IPS-18a (cell line): Measurements from ENCODE around the gene CCR8.

Experiments used
- H3K27ac ChIP-seq: one replicate; pipeline ENCODE4 v1.5.1; 2013; ENCODE audit warnings: low read length
- H3K27me3 ChIP-seq: one replicate; pipeline ENCODE4 v1.6.1; 2013; ENCODE audit warnings: mild to moderate bottlenecking, low read length; ENCODE audit not compliant: control insufficient read depth, insufficient read depth
- H3K36me3 ChIP-seq: one replicate; pipeline ENCODE4 v1.6.1; 2013; ENCODE audit warnings: low read depth, low read length; ENCODE audit not compliant: control insufficient read depth
- H3K4me1 ChIP-seq: one replicate; pipeline ENCODE4 v1.6.1; 2013; ENCODE audit warnings: low read depth, low read length; ENCODE audit not compliant: control insufficient read depth
- H3K4me3 ChIP-seq: one replicate; pipeline ENCODE4 v1.5.1; 2013; ENCODE audit warnings: low read length
- H3K9ac ChIP-seq: one replicate; pipeline ENCODE4 v1.6.1; 2013; ENCODE audit warnings: mild to moderate bottlenecking, low read length, moderate library complexity
- H3K9me3 ChIP-seq: one replicate; pipeline ENCODE4 v1.6.1; 2013; ENCODE audit warnings: low read depth, low read length; ENCODE audit not compliant: control insufficient read depth

CCR8 gene

GRCh38 chr3:39290255-39290654 lies 39.3 kb upstream of the CCR8 start:
- Histone ChIP-seq H3K9ac (no peak overlapping the region), H3K4me1 (no peaks in the 10 kb centered on the region), H3K9me3 (no peaks in the 10 kb centered on the region), H3K27me3 (no peaks in the 10 kb centered on the region), H3K27ac (no peak overlapping the region), H3K36me3 (no peaks in the 10 kb centered on the region), H3K4me3 (no peak overlapping the region)

DNA sequence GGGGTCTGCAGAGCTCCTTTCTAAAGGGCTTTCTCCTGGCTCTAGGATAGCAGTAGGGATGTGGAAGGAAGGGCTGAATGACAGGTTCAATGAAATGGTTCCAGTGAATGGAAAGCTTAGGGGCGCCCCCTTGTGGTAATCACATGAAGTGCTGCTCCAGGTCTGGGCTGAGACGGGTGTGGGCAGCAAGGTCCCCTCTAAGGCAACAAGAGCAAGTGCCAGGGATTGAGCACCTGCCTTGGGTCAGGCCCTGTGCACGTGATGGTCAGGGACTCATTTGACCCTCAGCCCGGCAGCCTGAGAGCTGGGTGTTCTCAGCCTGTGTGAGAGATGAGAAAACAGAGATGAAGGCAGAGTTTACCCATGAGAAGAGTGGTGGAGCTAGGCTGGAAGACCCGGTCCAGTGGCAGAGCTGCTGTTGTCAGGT lies 37.6 kb upstream of the CCR8 start:
- no peaks in the 10 kb centered on the region for H3K36me3 ChIP-seq
- H3K9ac ChIP-seq = no peak overlapping the region
- H3K9me3 ChIP-seq = no peaks in the 10 kb centered on the region
- H3K4me3 ChIP-seq = no peak overlapping the region
- H3K27ac ChIP-seq = no peak overlapping the region
- no peaks in the 10 kb centered on the region for H3K4me1 ChIP-seq
- no peaks in the 10 kb centered on the region for H3K27me3 ChIP-seq

DNA sequence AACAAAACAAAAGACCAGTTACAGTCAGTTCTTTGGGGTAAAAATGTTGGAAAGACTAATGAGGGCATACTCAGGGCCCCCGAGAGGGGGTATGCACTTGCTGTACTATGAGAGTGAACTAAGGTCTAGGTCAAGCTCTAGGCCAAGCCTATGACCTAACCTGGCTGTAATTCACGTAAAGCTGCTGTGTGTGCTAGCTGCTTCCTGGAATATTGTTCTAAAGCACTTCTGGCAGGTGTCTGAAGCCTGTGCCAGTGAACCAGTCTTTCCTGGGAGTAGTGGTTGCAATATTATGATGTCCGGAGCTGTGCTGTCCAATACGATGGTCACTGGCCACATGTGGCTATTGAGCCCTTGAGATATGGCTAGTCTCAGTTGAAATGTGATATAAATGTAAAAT lies 36.5 kb upstream of the CCR8 start:
- H3K27me3 ChIP-seq = no peaks in the 10 kb centered on the region
- no peaks in the 10 kb centered on the region for H3K9me3 ChIP-seq
- no peaks in the 10 kb centered on the region for H3K36me3 ChIP-seq
- no peak overlapping the region for H3K4me3 ChIP-seq
- no peaks in the 10 kb centered on the region for H3K4me1 ChIP-seq
- no peak overlapping the region for H3K9ac ChIP-seq
- no peak overlapping the region for H3K27ac ChIP-seq

DNA sequence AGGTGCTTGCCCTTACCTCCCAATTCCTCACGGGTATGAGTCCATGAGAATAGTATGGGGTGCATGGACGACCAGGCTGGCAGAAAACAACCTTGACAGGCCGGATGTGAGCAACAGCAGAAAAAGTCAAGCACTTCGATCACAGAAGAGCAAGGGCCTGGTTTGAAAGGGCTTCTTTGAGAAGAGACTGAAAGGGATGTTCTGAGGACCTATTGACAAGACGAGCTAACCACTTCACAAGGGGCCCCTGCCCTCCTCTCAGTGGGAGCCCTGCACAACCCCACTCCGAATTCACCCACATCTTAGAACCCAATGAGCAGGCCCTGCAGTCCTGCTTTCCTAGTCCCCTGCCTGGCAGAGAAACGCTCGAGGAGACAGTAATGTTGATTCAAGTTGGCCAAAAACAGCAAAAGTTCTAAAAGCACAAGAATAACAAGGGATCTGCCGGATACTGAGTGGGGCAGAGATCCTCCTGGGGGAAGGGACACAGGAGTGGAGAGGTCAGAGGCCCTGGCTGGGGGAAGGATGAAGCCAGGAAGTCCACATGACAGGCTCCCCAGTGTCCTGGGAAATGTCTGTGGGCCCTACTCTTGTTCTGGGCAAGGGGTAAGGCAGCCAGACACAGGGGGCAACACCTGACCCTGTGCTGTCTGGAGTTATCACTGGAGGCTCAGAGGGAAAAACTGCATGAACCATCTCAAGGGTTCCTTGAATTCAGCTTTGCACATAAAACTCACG lies 34.9 kb upstream of the CCR8 start:
- no peaks in the 10 kb centered on the region for H3K36me3 ChIP-seq
- no peaks in the 10 kb centered on the region for H3K4me1 ChIP-seq
- H3K4me3 ChIP-seq = no peak overlapping the region
- no peaks in the 10 kb centered on the region for H3K27me3 ChIP-seq
- H3K9me3 ChIP-seq = no peaks in the 10 kb centered on the region
- no peak overlapping the region for H3K9ac ChIP-seq
- H3K27ac ChIP-seq = no peak overlapping the region

GRCh38 chr3:39295184-39295775 lies 34.2 kb upstream of the CCR8 start:
- no peaks in the 10 kb centered on the region for H3K27me3 ChIP-seq
- H3K9ac ChIP-seq = no peak overlapping the region
- no peak overlapping the region for H3K27ac ChIP-seq

GRCh38 chr3:39296197-39297077 lies 33.1 kb upstream of the CCR8 start:
- Histone ChIP-seq H3K36me3 (no peaks in the 10 kb centered on the region), H3K27ac (no peak overlapping the region), H3K4me3 (no peak overlapping the region), H3K4me1 (no peaks in the 10 kb centered on the region), H3K9ac (no peak overlapping the region), H3K9me3 (no peaks in the 10 kb centered on the region), H3K27me3 (no peaks in the 10 kb centered on the region)

More at GRCh38 chr3:39295184-39295775, 34.2 kb upstream of the CCR8 start:
- Histone ChIP-seq H3K4me3 (no peak overlapping the region), H3K4me1 (no peaks in the 10 kb centered on the region), H3K36me3 (no peaks in the 10 kb centered on the region), H3K9me3 (no peaks in the 10 kb centered on the region)

DNA sequence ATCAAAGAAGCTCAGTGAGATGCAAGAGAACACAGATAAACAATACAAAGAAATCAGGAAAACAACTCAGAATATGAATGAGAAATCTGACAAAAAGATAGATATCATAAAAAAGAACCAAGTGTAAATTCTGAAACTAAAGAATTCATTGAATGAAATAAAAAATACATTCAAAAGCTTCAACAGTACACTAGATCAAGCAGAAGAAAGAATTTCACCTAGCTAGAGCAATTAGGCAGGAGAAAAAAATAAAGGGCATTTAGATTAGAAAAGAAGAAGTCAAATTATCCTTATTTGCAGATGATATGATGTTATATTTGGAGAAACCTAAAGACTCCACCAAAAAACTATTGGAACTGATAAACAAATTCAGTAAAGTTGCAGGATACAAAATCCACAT lies 30.2 kb upstream of the CCR8 start:
- no peaks in the 10 kb centered on the region for H3K36me3 ChIP-seq
- no peaks in the 10 kb centered on the region for H3K27me3 ChIP-seq

DNA sequence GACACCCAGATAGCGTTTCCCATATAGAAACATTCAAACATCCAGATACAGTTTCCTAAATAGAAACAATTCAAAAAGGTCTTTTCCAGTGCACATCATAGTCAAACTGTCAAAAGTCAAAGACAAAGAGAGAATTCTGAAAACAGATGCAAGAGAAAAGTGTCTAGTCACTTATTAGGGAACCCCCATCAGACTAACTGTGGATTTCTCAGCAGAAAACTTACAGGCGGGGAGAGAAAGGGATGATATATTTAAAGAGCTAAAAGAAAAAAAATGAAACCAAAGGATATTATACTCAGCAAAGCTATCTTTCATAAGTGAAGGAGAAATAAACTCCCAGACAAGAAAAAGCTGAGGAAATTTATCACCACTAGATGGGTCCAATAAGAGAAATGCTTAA lies 27.3 kb upstream of the CCR8 start:
- no peak overlapping the region for H3K27ac ChIP-seq
- H3K36me3 ChIP-seq = no peaks in the 10 kb centered on the region

More for the DNA sequence above, 30.2 kb upstream of the CCR8 start:
- no peak overlapping the region for H3K9ac ChIP-seq
- H3K9me3 ChIP-seq = no peaks in the 10 kb centered on the region
- H3K4me3 ChIP-seq = no peak overlapping the region
- H3K27ac ChIP-seq = no peak overlapping the region
- H3K4me1 ChIP-seq = no peaks in the 10 kb centered on the region

GRCh38 chr3:39313289-39313688 lies 16.2 kb upstream of the CCR8 start:
- Histone ChIP-seq H3K4me1 (no peaks in the 10 kb centered on the region), H3K27me3 (no peaks in the 10 kb centered on the region), H3K4me3 (no peak overlapping the region), H3K36me3 (no peaks in the 10 kb centered on the region), H3K9me3 (no peaks in the 10 kb centered on the region), H3K9ac (no peak overlapping the region), H3K27ac (no peak overlapping the region)

More for the DNA sequence above, 27.3 kb upstream of the CCR8 start:
- Histone ChIP-seq H3K9ac (no peak overlapping the region), H3K4me1 (no peaks in the 10 kb centered on the region), H3K4me3 (no peak overlapping the region), H3K27me3 (no peaks in the 10 kb centered on the region), H3K9me3 (no peaks in the 10 kb centered on the region)

DNA sequence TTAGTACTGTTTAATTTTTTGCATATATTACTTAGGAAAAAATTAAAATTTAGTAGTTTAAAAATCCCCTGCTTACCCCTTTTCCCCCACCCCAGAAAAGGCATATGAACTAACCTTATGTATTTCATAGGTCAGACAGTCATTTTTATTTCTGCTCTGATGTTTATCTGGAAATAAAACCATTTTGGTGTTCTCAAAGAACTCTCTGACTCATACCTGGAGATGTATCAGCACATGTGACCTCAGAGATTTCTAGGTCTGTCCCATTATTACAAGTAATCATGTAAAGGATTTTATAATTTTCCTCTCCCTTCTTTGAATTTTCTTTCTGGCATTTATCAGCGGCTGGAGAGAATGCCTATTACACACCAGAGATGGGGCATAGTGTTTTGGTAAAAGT lies 14.1 kb upstream of the CCR8 start:
- Histone ChIP-seq H3K4me3 (no peak overlapping the region), H3K27me3 (no peaks in the 10 kb centered on the region), H3K27ac (no peak overlapping the region), H3K9me3 (no peaks in the 10 kb centered on the region), H3K9ac (no peak overlapping the region), H3K4me1 (no peaks in the 10 kb centered on the region), H3K36me3 (no peaks in the 10 kb centered on the region)

DNA sequence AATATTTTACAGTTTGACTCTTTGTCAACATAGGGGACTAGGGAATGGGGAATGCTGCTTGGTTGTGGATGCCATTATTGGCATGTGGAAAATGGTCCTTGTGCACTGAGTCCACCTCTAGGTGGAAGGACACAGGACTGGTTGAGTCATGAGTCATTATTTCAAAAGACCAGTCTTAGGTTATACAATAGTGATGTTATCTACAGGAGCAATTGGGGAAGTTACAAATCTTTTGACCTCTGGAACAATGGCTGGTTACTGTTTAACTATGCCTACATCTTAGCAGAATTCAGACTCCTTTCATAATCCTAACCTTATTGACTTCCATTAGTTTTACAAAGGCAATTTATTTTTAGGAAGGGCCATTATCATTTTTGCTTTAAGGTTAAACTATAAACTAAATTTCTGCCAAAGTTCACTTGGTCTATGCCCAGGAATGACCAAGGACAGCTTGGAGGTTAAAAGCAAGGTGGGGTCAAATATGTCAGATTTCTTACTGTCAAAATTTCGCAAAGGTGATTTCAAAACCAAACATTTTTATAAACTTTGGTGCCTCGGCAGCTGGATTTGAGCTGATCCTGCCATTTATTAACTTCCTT lies 11.8 kb upstream of the CCR8 start:
- H3K9me3 ChIP-seq = no peaks in the 10 kb centered on the region
- H3K4me1 ChIP-seq = no peaks in the 10 kb centered on the region
- H3K36me3 ChIP-seq = no peaks in the 10 kb centered on the region
- H3K27ac ChIP-seq = no peak overlapping the region
- H3K9ac ChIP-seq = no peak overlapping the region
- H3K27me3 ChIP-seq = no peaks in the 10 kb centered on the region
- H3K4me3 ChIP-seq = no peak overlapping the region
